H1 (cell line): ENCODE results near the gene VN1R2. TPM values are rescaled to one million over a fixed set of nuclear protein-coding genes. Genes with fewer than 3 reads are reported as not detected.
A peak's percentile ranks its signal among the peaks of the same experiment; 100 is the strongest.
"Not testable (repeated sequence)": the region's sequence is repeated elsewhere in the genome, so short reads cannot be mapped to it uniquely, and the experiment has no call there.

Experiments
- CTCF ChIA-PET: fragments of 300-600 bp; sonication (Branson Sonifier 250); formaldehyde crosslinking; loops from one replicate; lab custom pipeline; 2021; ENCODE audit not compliant: partially characterized antibody; lab: Charles Lee
- POLR2A ChIA-PET: fragments of 300-600 bp; sonication (Branson Sonifier 250); formaldehyde crosslinking; loops from one replicate; lab custom pipeline; 2021; ENCODE audit warnings: inconsistent platforms; ENCODE audit not compliant: partially characterized antibody; lab: Charles Lee
- DNase-seq, 2 experiments: peaks; one replicate each; pipeline versions ENCODE4 v3.0.0 to v3.0.0-alpha.2; 2010 to 2022; ENCODE audit warnings: low spot score in 2 of 2, low read depth in 1 of 2, mixed read lengths in 1 of 2
- FAIRE-seq: peaks from 2 replicates; lab custom pipeline; 2011; peaks lifted over from hg19 to GRCh38; lab: Jason Lieb, UNC
- H2AFZ ChIP-seq: 2 replicates; pipeline ENCODE4 v1.8.1; 2012; ENCODE audit warnings: low read length, inconsistent platforms
- H2AK5ac ChIP-seq: 2 replicates; pipeline ENCODE4 v1.6.1; 2013; ENCODE audit warnings: low read depth, low read length
- H2BK120ac ChIP-seq: replicated peaks from 2 replicates; pipeline ENCODE3; 2013; ENCODE audit warnings: low read depth, low read length, inconsistent platforms
- H2BK12ac ChIP-seq: 2 replicates; pipeline ENCODE4 v1.6.1; 2013; ENCODE audit warnings: low read depth, low read length
- H2BK15ac ChIP-seq: 2 replicates; pipeline ENCODE4 v1.6.1; 2013; ENCODE audit warnings: low read length
- H2BK20ac ChIP-seq: 2 replicates; pipeline ENCODE4 v1.6.1; 2013; ENCODE audit warnings: low read length
- H2BK5ac ChIP-seq: 2 replicates; pipeline ENCODE4 v1.6.1; 2013; ENCODE audit warnings: low read depth, low read length
- H3K14ac ChIP-seq: 2 replicates; pipeline ENCODE4 v1.6.1; 2013; ENCODE audit warnings: inconsistent platforms; ENCODE audit not compliant: insufficient read length
- H3K18ac ChIP-seq: 2 replicates; pipeline ENCODE4 v1.6.1; 2013; ENCODE audit warnings: low read length; ENCODE audit errors: extremely low read depth
- H3K23ac ChIP-seq: 2 replicates; pipeline ENCODE4 v1.6.1; 2013; ENCODE audit warnings: inconsistent platforms; ENCODE audit not compliant: insufficient read length
- H3K23me2 ChIP-seq: 2 replicates; pipeline ENCODE4 v1.6.1; 2013; ENCODE audit warnings: low read depth, low read length
- H3K27ac ChIP-seq: 2 replicates; pipeline ENCODE4 v1.6.1; 2011; ENCODE audit warnings: low read depth, low read length, inconsistent platforms
- H3K27me3 ChIP-seq, 4 experiments: replicated peaks in 1 of 4; 1 replicate in 1 of 4; 2 replicates in 3 of 4; pipeline versions ENCODE4 v1.6.1 to v1.8.1; 2011 to 2013; ENCODE audit warnings: low read length in 3 of 4, mild to moderate bottlenecking in 3 of 4, inconsistent platforms in 2 of 4, mixed read lengths in 2 of 4, moderate library complexity in 1 of 4; ENCODE audit not compliant: control insufficient read depth in 3 of 4, insufficient read depth in 3 of 4; ENCODE audit errors: extremely low read depth in 1 of 4
- H3K36me3 ChIP-seq, 4 experiments: 2 replicates each; pipeline versions ENCODE4 v1.6.1 to v1.8.1; 2011 to 2013; ENCODE audit warnings: mild to moderate bottlenecking in 4 of 4, low read length in 3 of 4, moderate library complexity in 2 of 4, control low read depth in 1 of 4, inconsistent platforms in 1 of 4; ENCODE audit not compliant: insufficient read depth in 4 of 4, control insufficient read depth in 2 of 4
- H3K4ac ChIP-seq: replicated peaks from 2 replicates; pipeline ENCODE3; 2013; ENCODE audit warnings: low read length, low read depth, mixed read lengths, inconsistent platforms; ENCODE audit not compliant: insufficient read length
- H3K4me1 ChIP-seq, 4 experiments: replicated peaks in 1 of 4; 1 replicate in 1 of 4; 2 replicates in 3 of 4; pipeline versions ENCODE4 v1.6.1 to v1.8.1; 2011 to 2013; ENCODE audit warnings: low read length in 3 of 4, inconsistent platforms in 2 of 4, mixed read lengths in 1 of 4; ENCODE audit not compliant: insufficient read depth in 4 of 4, control insufficient read depth in 3 of 4
- H3K4me2 ChIP-seq, 2 experiments: 2 replicates each; pipeline versions ENCODE4 v1.6.1 to v1.8.1; 2011 to 2013; ENCODE audit warnings: low read depth in 2 of 2, low read length in 2 of 2, control low read depth in 1 of 2, inconsistent platforms in 1 of 2, mild to moderate bottlenecking in 1 of 2; ENCODE audit not compliant: insufficient read depth in 1 of 2
- H3K4me3 ChIP-seq, 4 experiments: fragments of 200-600, 300-600 bp in 1 of 4; sonication (generic), shearing (Covaris generic), sonication (Bioruptor Twin) in 1 of 4; 2 replicates each; pipeline versions ENCODE4 v1.5.1 to v1.8.1; 2011 to 2016; ENCODE audit warnings: low read length in 4 of 4, low read depth in 3 of 4, control low read depth in 2 of 4, inconsistent platforms in 2 of 4, mild to moderate bottlenecking in 2 of 4, mixed read lengths in 1 of 4, moderate library complexity in 1 of 4; ENCODE audit not compliant: insufficient read depth in 2 of 4; ENCODE audit errors: extremely low read depth in 1 of 4
- H3K56ac ChIP-seq: replicated peaks from 2 replicates; pipeline ENCODE3; 2013; ENCODE audit warnings: low read depth, mild to moderate bottlenecking, mixed read lengths, low read length, inconsistent platforms; ENCODE audit not compliant: insufficient read length
- H3K79me1 ChIP-seq: 2 replicates; pipeline ENCODE4 v1.6.1; 2013; ENCODE audit warnings: low read depth, low read length, control low read depth
- H3K79me2 ChIP-seq, 2 experiments: 2 replicates each; pipeline versions ENCODE4 v1.6.1 to v1.8.1; 2012 to 2013; ENCODE audit warnings: low read length in 2 of 2, mild to moderate bottlenecking in 2 of 2, inconsistent platforms in 1 of 2; ENCODE audit not compliant: insufficient read depth in 2 of 2, control insufficient read depth in 1 of 2
- H3K9ac ChIP-seq, 4 experiments: replicated peaks in 1 of 4; 1 replicate in 1 of 4; 2 replicates in 3 of 4; pipeline versions ENCODE4 v1.6.1 to v1.8.1; 2011 to 2013; ENCODE audit warnings: low read depth in 3 of 4, low read length in 3 of 4, control low read depth in 2 of 4, mild to moderate bottlenecking in 2 of 4, moderate library complexity in 2 of 4, inconsistent platforms in 1 of 4; ENCODE audit errors: extremely low read depth in 1 of 4
- H3K9me3 ChIP-seq, 2 experiments: 2 replicates each; pipeline versions ENCODE4 v1.6.1 to v1.8.1; 2012 to 2013; ENCODE audit warnings: mild to moderate bottlenecking in 2 of 2, moderate library complexity in 2 of 2, control low read depth in 1 of 2, inconsistent platforms in 1 of 2, low read depth in 1 of 2, low read length in 1 of 2, mixed read lengths in 1 of 2; ENCODE audit not compliant: insufficient read depth in 2 of 2
- H4K20me1 ChIP-seq, 2 experiments: replicated peaks in 1 of 2; 2 replicates each; pipeline versions ENCODE3 to v1.8.1; 2011 to 2013; ENCODE audit warnings: inconsistent platforms in 2 of 2, low read length in 2 of 2, mild to moderate bottlenecking in 1 of 2; ENCODE audit not compliant: insufficient read depth in 2 of 2, control insufficient read depth in 1 of 2
- H4K5ac ChIP-seq: 2 replicates; pipeline ENCODE4 v1.6.1; 2013; ENCODE audit warnings: low read length, low read depth, mixed read lengths, inconsistent platforms; ENCODE audit not compliant: insufficient read length
- H4K8ac ChIP-seq: 2 replicates; pipeline ENCODE4 v1.8.0; 2013; ENCODE audit warnings: mild to moderate bottlenecking, moderate library complexity, low read length, inconsistent platforms; ENCODE audit not compliant: insufficient read depth; ENCODE audit errors: extremely low read depth
- H4K91ac ChIP-seq: replicated peaks from 2 replicates; pipeline ENCODE3; 2013; ENCODE audit warnings: low read length, mixed read lengths, inconsistent platforms; ENCODE audit not compliant: insufficient read length
- GTF2F1 ChIP-seq: IDR thresholded peaks from 2 replicates; pipeline ENCODE4 v1.6.1; 2012; ENCODE audit warnings: low read depth, low read length, improper control_type of control experiment, borderline replicate concordance
- JUND ChIP-seq: IDR thresholded peaks from 2 replicates; pipeline ENCODE4 v1.6.1; 2011; ENCODE audit warnings: mild to moderate bottlenecking, improper control_type of control experiment, low read length
- PHF8 ChIP-seq: fragments of 200-600 bp; sonication (generic); conservative IDR thresholded peaks from 2 replicates; pipeline ENCODE4 v1.7.1; 2012; ENCODE audit warnings: low read depth, mild to moderate bottlenecking, inconsistent platforms, low read length, moderate library complexity
- RXRA ChIP-seq: IDR thresholded peaks from 2 replicates; pipeline ENCODE4 v1.6.1; 2011; ENCODE audit warnings: low read depth, mild to moderate bottlenecking, low read length, moderate library complexity; ENCODE audit not compliant: insufficient read depth
- SIN3A ChIP-seq, 2 experiments: IDR thresholded peaks in 1 of 2; conservative IDR thresholded peaks in 1 of 2; 2 replicates each; pipeline ENCODE4 v1.6.1; 2011 to 2012; ENCODE audit warnings: low read length in 2 of 2, improper control_type of control experiment in 1 of 2, low read depth in 1 of 2, mild to moderate bottlenecking in 1 of 2
- WGBS, 2 experiments: shearing (Covaris generic) in 1 of 2; methylation state at CpG; one replicate each; pipeline versions ENCODE4 v1.1.6 to v1.1.7; 2013 to 2015; ENCODE audit warnings: low lambda C conversion rate in 2 of 2, mixed read lengths in 2 of 2, inconsistent platforms in 1 of 2, low coverage in 1 of 2, missing lambda C conversion rate in 1 of 2; ENCODE audit not compliant: insufficient replicate concordance in 2 of 2, insufficient coverage in 1 of 2, insufficient read length in 1 of 2; ENCODE audit errors: extremely low coverage in 1 of 2, missing lambda C conversion rate in 1 of 2; 5-methylcytosine and 5-hydroxymethylcytosine counted together
- polyA plus RNA-seq, 7 experiments: library from polyadenylated mRNA; depleted of rRNA in 3 of 7; stranded (reverse) in 5 of 7; unstranded in 2 of 7; fragments of >200 nt in 5 of 7; fragments of 200-250 nt in 2 of 7; gene quantifications; 1 replicate in 5 of 7; 2 replicates in 1 of 7; 4 replicates in 1 of 7; pipeline versions ENCODE4 v1.2.1 to v1.2.3, GENCODE V29; 2011 to 2013; ENCODE audit warnings: missing spikeins in 2 of 7, mixed read lengths in 2 of 7
- total RNA-seq: library from RNA; stranded (reverse); fragmentation: NEBNext Ultra II Directional; extraction: Animal tissue kit (Norgen Biotek cat#: 25700); gene quantifications from 2 replicates; pipeline ENCODE4 v1.2.1, GENCODE V29; 2021
- TF ChIP-seq, protein P1 (sequence below): IDR thresholded peaks from 2 replicates; pipeline ENCODE4 v1.6.1; 2012; ENCODE audit warnings: inconsistent platforms
- TF ChIP-seq, protein P2 (sequence below): IDR thresholded peaks from 2 replicates; pipeline ENCODE4 v1.6.1; 2012; ENCODE audit warnings: low read length, inconsistent platforms

VN1R2 gene
- total and polyA plus RNA-seq, 2 of the 8 experiments (the other 6 are each of a cell fraction or from before 2014, with no cell fraction given) = not detected

DNA sequence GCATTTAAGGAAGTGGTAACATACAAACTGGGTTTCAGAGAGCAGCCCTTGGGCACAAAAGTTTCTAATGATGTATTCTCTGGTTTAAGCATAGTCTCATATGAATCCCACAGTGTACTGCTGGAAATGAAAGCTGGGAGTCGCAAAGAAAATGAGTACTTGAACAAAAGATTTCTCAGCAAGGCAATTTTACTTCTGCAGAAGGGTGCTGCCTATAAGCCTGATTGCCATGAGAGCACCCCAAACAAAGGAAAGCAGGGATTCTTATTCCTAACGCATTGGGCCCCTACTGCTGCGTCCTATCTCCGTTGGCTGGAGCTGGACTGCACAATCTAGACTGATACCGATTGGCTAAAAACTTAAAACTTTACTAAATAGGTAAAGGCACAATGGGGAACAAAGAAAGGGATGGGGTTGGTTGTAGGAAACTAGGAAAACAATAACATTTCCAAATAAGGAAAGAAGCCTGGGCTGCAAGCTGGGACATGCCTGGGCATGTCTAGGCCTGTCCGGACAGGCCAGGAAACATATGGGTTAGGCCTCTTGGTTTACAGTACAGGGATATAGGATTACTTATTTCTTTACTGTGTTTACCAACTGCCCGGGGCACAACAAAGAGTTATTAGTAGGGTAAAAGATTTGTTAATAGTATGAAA, 36.8 kb downstream of the VN1R2 start (continued):
- TF ChIP-seq PHF8 = no peak
- no peak for TF ChIP-seq JUND
- TF ChIP-seq, protein P1, sequence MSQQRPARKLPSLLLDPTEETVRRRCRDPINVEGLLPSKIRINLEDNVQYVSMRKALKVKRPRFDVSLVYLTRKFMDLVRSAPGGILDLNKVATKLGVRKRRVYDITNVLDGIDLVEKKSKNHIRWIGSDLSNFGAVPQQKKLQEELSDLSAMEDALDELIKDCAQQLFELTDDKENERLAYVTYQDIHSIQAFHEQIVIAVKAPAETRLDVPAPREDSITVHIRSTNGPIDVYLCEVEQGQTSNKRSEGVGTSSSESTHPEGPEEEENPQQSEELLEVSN = peak; percentile 23; the same call in 1 of the 2 replicates
- no peak for TF ChIP-seq RXRA
- TF ChIP-seq, protein P2, sequence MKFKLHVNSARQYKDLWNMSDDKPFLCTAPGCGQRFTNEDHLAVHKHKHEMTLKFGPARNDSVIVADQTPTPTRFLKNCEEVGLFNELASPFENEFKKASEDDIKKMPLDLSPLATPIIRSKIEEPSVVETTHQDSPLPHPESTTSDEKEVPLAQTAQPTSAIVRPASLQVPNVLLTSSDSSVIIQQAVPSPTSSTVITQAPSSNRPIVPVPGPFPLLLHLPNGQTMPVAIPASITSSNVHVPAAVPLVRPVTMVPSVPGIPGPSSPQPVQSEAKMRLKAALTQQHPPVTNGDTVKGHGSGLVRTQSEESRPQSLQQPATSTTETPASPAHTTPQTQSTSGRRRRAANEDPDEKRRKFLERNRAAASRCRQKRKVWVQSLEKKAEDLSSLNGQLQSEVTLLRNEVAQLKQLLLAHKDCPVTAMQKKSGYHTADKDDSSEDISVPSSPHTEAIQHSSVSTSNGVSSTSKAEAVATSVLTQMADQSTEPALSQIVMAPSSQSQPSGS = peak; percentile 19; the same call in 1 of the 2 replicates
- TF ChIP-seq GTF2F1 = no peak
- no peak for TF ChIP-seq SIN3A (conservative IDR thresholded peaks at IDR 0.05 in 1 of 2, IDR thresholded peaks at IDR 0.05 in 1 of 2; ENCODE audit: low read depth in 1 of 2, low read length in 2 of 2)

GRCh38 chr19:53301341-53301740, 43.2 kb downstream of the VN1R2 start:
- H4K8ac ChIP-seq, H3K14ac ChIP-seq, H2AK5ac ChIP-seq, H3K9me3 ChIP-seq, H3K27ac ChIP-seq, DNase-seq, H3K36me3 ChIP-seq, H3K23ac ChIP-seq, H4K5ac ChIP-seq, H3K27me3 ChIP-seq, H3K4me3 ChIP-seq, H3K4me1 ChIP-seq, H2BK5ac ChIP-seq, H2BK120ac ChIP-seq, H3K4me2 ChIP-seq, H3K4ac ChIP-seq, H2AFZ ChIP-seq, POLR2A ChIA-PET, H3K18ac ChIP-seq, H3K79me2 ChIP-seq, H3K9ac ChIP-seq, H3K23me2 ChIP-seq, H4K20me1 ChIP-seq, H3K56ac ChIP-seq, H2BK20ac ChIP-seq, H3K79me1 ChIP-seq, H2BK12ac ChIP-seq, H4K91ac ChIP-seq, H2BK15ac ChIP-seq: not testable (repeated sequence)
- CTCF ChIA-PET = interaction anchor here (1.6 kb wide), 1 partner anchor 12 kb away, joined by 7 read pairs; no protein-coding TSS in a partner anchor
- 86% methylated on average over 1 of the region's 8 CpGs; no CpG with 5 or more reads in 1 of the 2 experiments for WGBS, 2 experiments
- peak; percentile 100 for FAIRE-seq
